Smooth muscle cell (in vitro differentiated cells): ENCODE measurements around the gene FBXO27. TPM values are rescaled to one million over a fixed set of nuclear protein-coding genes. Genes with fewer than 3 reads are reported as not detected.

Experiments used
- DNase-seq: peaks from one replicate; lab custom pipeline; 2025; ENCODE audit not compliant: unreplicated experiment; lab: John Stamatoyannopoulos, UW
- H2AFZ ChIP-seq: fragments of 200-600 bp; sonication (generic); 2 replicates; pipeline ENCODE4 v1.6.0; 2016; ENCODE audit warnings: antibody characterized with exemption, low read depth, mild to moderate bottlenecking
- H3F3A ChIP-seq: fragments of 200-600 bp; sonication (generic); 2 replicates; pipeline ENCODE4 v1.6.0; 2017; ENCODE audit warnings: antibody characterized with exemption, low read depth
- H3K27ac ChIP-seq: fragments of 200-600 bp; sonication (generic); 2 replicates; pipeline ENCODE4 v1.5.1; 2016; ENCODE audit warnings: low read depth, mild to moderate bottlenecking
- H3K27me3 ChIP-seq: fragments of 200-600 bp; sonication (generic); 2 replicates; pipeline ENCODE4 v1.6.1; 2016; ENCODE audit warnings: low read depth, mild to moderate bottlenecking
- H3K36me3 ChIP-seq: fragments of 200-600 bp; sonication (generic); 2 replicates; pipeline ENCODE4 v1.5.1; 2016; ENCODE audit warnings: low read depth
- H3K4me1 ChIP-seq: fragments of 200-600 bp; sonication (generic); 2 replicates; pipeline ENCODE4 v1.5.1; 2016; ENCODE audit warnings: low read depth
- H3K4me2 ChIP-seq: fragments of 200-600 bp; sonication (generic); 2 replicates; pipeline ENCODE4 v1.6.0; 2016; ENCODE audit warnings: mild to moderate bottlenecking
- H3K4me3 ChIP-seq: fragments of 200-600 bp; sonication (generic); 2 replicates; pipeline ENCODE4 v1.5.1; 2016; ENCODE audit warnings: mild to moderate bottlenecking
- H3K79me2 ChIP-seq: fragments of 200-600 bp; sonication (generic); 2 replicates; pipeline ENCODE4 v1.6.0; 2016; ENCODE audit warnings: low read depth, mild to moderate bottlenecking
- H3K9ac ChIP-seq: fragments of 200-600 bp; sonication (generic); 2 replicates; pipeline ENCODE4 v1.6.0; 2016; ENCODE audit warnings: low read depth
- H3K9me3 ChIP-seq: fragments of 200-600 bp; sonication (generic); replicated peaks from 2 replicates; pipeline ENCODE4 v1.5.1; 2016; ENCODE audit warnings: low read depth
- H4K20me1 ChIP-seq: fragments of 200-600 bp; sonication (generic); 2 replicates; pipeline ENCODE4 v1.6.0; 2016; ENCODE audit warnings: low read depth
- CTCF ChIP-seq: fragments of 200-600 bp; sonication (generic); IDR thresholded peaks from 2 replicates; pipeline ENCODE4 v1.5.1; 2017; ENCODE audit warnings: borderline replicate concordance, mild to moderate bottlenecking, antibody characterized with exemption; ENCODE audit not compliant: insufficient read depth, poor library complexity, severe bottlenecking
- WGBS: methylation state at CpG from one replicate; pipeline ENCODE4 v1.1.7; 2016; ENCODE audit warnings: low lambda C conversion rate; 5-methylcytosine and 5-hydroxymethylcytosine counted together
- polyA plus RNA-seq: library from polyadenylated mRNA; unstranded; fragments of >200 nt; fragmentation: Nextera tagmentation; extraction: Ambion mirVana; gene quantifications from 2 replicates; pipeline ENCODE4 v1.2.1, GENCODE V29; 2016
- total RNA-seq: library from RNA; depleted of rRNA; stranded (reverse); fragments of >200 nt; gene quantifications from 2 replicates; pipeline ENCODE4 v1.2.3, GENCODE V29; 2014

Gene FBXO27
- total and polyA plus RNA-seq, 2 experiments from 2014 or later = 1.9 to 2.8 TPM

GRCh38 chr19:39059302-39059701 is 27.0 kb upstream of the FBXO27 start:
- H3K27ac ChIP-seq = no peak overlapping the region
- no peaks in the 10 kb centered on the region for H3K36me3 ChIP-seq
- H3F3A ChIP-seq = no peaks in the 10 kb centered on the region
- H3K4me1 ChIP-seq = no peaks in the 10 kb centered on the region
- TF ChIP-seq CTCF = no peak
- H4K20me1 ChIP-seq = no peaks in the 10 kb centered on the region
- H3K79me2 ChIP-seq = no peaks in the 10 kb centered on the region
- no peak overlapping the region for H2AFZ ChIP-seq
- H3K9ac ChIP-seq = no peak overlapping the region
- no peaks in the 10 kb centered on the region for H3K27me3 ChIP-seq
- H3K4me3 ChIP-seq = no peak overlapping the region
- no peaks in the 10 kb centered on the region for H3K9me3 ChIP-seq
- H3K4me2 ChIP-seq = no peak overlapping the region
- no peak for DNase-seq

GRCh38 chr19:39057615-39058014 is 25.3 kb upstream of the FBXO27 start:
- Histone ChIP-seq H3K9ac (no peak overlapping the region), H3K36me3 (no peaks in the 10 kb centered on the region), H3K27me3 (no peaks in the 10 kb centered on the region), H3K4me2 (no peak overlapping the region), H3K9me3 (no peaks in the 10 kb centered on the region), H4K20me1 (no peaks in the 10 kb centered on the region), H3F3A (no peaks in the 10 kb centered on the region), H3K27ac (no peak overlapping the region), H3K4me3 (no peak overlapping the region), H3K4me1 (no peaks in the 10 kb centered on the region), H3K79me2 (no peaks in the 10 kb centered on the region), H2AFZ (no peak overlapping the region)
- DNase-seq = no peak
- no peak for TF ChIP-seq CTCF
- 92% methylated on average over 3 of the region's 3 CpGs for WGBS

- Histone ChIP-seq H4K20me1 (no peaks in the 10 kb centered on the region), H3K36me3 (no peaks in the 10 kb centered on the region)
Observed at GRCh38 chr19:39054091-39054470, 21.7 kb upstream of the FBXO27 start.

More at GRCh38 chr19:39054091-39054470, 21.7 kb upstream of the FBXO27 start:
- no peak overlapping the region for H3K9ac ChIP-seq
- TF ChIP-seq CTCF = no peak
- H3K27me3 ChIP-seq = no peaks in the 10 kb centered on the region
- 87% methylated on average over 2 of the region's 2 CpGs for WGBS
- H2AFZ ChIP-seq = no peak overlapping the region
- no peaks in the 10 kb centered on the region for H3K4me1 ChIP-seq
- no peak for DNase-seq
- H3K27ac ChIP-seq = no peak overlapping the region
- H3F3A ChIP-seq = no peaks in the 10 kb centered on the region
- no peak overlapping the region for H3K4me2 ChIP-seq
- H3K79me2 ChIP-seq = no peaks in the 10 kb centered on the region
- no peaks in the 10 kb centered on the region for H3K9me3 ChIP-seq
- H3K4me3 ChIP-seq = no peak overlapping the region
